ENCODE measurements around the gene LYRM2. TPM values are rescaled to one million over a fixed set of nuclear protein-coding genes. Genes with fewer than 3 reads are reported as not detected.

LYRM2 gene
- total RNA-seq, 1 donor from 2014 or later, result 53.0 TPM

DNA sequence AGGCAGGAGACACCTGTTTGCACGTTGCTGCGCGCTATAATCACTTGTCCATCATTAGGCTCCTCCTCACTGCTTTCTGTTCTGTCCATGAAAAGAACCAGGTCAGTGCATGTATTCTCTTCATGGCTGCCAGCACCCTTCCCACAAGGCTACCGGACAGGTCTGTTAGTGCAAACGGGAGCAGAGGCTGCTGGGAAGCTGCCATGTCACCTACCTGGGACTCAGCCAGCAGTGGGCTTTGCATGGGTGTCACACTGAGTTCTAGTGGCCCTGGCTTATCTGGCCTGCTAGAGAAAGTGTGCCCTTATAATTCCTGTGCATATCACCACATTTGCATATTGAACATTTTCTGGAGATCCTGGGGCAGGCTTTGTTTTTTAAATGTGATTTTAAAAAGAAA is 24.8 kb downstream of the LYRM2 start:
- DNase-seq (ENCODE audit: low read depth, low spot score), result no peak
- no peaks in the 10 kb centered on the region for H3K4me1 Mint-ChIP-seq
- TF ChIP-seq, protein P1, sequence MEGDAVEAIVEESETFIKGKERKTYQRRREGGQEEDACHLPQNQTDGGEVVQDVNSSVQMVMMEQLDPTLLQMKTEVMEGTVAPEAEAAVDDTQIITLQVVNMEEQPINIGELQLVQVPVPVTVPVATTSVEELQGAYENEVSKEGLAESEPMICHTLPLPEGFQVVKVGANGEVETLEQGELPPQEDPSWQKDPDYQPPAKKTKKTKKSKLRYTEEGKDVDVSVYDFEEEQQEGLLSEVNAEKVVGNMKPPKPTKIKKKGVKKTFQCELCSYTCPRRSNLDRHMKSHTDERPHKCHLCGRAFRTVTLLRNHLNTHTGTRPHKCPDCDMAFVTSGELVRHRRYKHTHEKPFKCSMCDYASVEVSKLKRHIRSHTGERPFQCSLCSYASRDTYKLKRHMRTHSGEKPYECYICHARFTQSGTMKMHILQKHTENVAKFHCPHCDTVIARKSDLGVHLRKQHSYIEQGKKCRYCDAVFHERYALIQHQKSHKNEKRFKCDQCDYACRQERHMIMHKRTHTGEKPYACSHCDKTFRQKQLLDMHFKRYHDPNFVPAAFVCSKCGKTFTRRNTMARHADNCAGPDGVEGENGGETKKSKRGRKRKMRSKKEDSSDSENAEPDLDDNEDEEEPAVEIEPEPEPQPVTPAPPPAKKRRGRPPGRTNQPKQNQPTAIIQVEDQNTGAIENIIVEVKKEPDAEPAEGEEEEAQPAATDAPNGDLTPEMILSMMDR (conservative IDR thresholded peaks at IDR 0.05), result no peak
- H3K4me3 Mint-ChIP-seq, result no peak overlapping the region
- H3K27me3 Mint-ChIP-seq (ENCODE audit: low read depth), result no peaks in the 10 kb centered on the region
- no peaks in the 10 kb centered on the region for H3K9me3 Mint-ChIP-seq
- H3K27ac Mint-ChIP-seq (ENCODE audit: unreplicated experiment), result no peak overlapping the region
- no peaks in the 10 kb centered on the region for H3K36me3 Mint-ChIP-seq (ENCODE audit: low read depth)

DNA sequence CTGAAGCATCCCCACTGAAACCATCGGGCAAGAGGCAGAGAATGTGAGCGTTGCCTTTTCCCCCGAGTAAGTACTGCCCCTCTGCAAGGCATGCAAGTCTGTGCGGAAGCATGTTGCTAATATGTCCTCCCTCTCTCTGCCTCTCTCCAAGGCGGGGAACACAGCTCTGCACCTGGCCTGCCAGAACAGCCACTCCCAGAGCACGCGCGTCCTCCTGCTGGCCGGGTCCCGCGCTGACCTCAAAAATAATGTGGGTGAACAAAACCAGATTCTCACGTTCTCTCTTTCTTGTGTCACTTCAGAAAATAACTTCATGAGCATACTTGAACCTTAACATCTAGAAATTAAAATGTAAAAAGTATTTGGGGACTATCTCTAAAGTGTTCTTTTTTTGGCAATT is 26.4 kb downstream of the LYRM2 start:
- H3K27ac Mint-ChIP-seq (ENCODE audit: unreplicated experiment), result no peak overlapping the region
- no peaks in the 10 kb centered on the region for H3K9me3 Mint-ChIP-seq
- TF ChIP-seq, protein P1 (conservative IDR thresholded peaks at IDR 0.05), result peak; percentile 38
- H3K36me3 Mint-ChIP-seq (ENCODE audit: low read depth), result no peaks in the 10 kb centered on the region
- no peak for DNase-seq (ENCODE audit: low read depth, low spot score)
- H3K4me3 Mint-ChIP-seq, result no peak overlapping the region
- H3K27me3 Mint-ChIP-seq (ENCODE audit: low read depth), result no peaks in the 10 kb centered on the region
- no peaks in the 10 kb centered on the region for H3K4me1 Mint-ChIP-seq

DNA sequence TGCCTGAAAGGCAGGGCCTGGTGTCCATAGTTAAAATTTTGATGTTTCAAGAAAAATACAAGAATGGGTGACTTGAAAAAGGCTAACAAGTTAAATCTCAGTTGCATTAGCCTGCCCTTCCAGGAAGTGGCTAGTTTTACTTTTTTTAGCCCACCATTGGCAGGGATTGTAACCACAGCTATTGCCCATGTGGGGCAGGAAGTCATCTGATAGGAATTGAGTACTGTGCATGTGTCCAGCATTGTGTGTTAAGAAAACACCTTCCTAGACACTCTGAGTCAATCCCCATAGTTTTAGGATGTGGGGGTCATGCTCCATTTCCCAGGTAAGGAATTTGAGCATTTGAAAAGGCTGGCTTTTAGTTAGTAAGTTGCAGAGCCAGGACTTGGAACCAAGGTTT is 26.9 kb downstream of the LYRM2 start:
- DNase-seq (ENCODE audit: low read depth, low spot score), result no peak
- Mint-ChIP-seq H3K27me3 (ENCODE audit: low read depth) (no peaks in the 10 kb centered on the region), H3K36me3 (ENCODE audit: low read depth) (no peaks in the 10 kb centered on the region), H3K4me3 (no peak overlapping the region), H3K9me3 (no peaks in the 10 kb centered on the region), H3K4me1 (no peaks in the 10 kb centered on the region), H3K27ac (ENCODE audit: unreplicated experiment) (no peak overlapping the region)
- TF ChIP-seq, protein P1 (conservative IDR thresholded peaks at IDR 0.05), result no peak

DNA sequence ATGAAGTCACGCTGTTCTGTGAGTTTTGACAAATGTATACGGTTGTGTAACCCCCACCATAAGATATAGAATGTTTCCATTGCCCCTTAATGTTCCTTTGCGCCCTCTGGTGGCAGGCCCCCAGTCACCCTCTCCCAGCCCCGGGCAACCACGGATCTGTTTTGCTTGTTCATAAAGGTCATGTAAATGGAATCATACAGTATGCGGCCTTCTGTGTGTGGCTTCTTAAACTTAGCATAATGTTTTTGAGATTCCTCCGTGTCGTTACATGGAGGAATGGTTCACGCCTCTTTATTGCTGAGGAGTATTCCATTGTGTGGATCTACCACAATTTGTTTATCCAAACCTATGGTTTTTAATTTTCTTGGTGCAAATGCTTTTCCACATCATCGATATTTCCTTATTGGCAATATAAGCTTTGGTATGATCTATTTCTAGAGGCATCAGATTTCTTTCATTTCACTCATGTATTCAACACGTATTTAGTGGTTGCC is 28.4 kb downstream of the LYRM2 start:
- peak; percentile 63 for DNase-seq (ENCODE audit: low read depth, low spot score)
- Mint-ChIP-seq H3K9me3 (no peaks in the 10 kb centered on the region), H3K36me3 (ENCODE audit: low read depth) (no peaks in the 10 kb centered on the region), H3K27me3 (ENCODE audit: low read depth) (no peaks in the 10 kb centered on the region), H3K27ac (ENCODE audit: unreplicated experiment) (no peak overlapping the region), H3K4me3 (no peak overlapping the region), H3K4me1 (no peaks in the 10 kb centered on the region)
- TF ChIP-seq, protein P1 (conservative IDR thresholded peaks at IDR 0.05), result peak; percentile 87

DNA sequence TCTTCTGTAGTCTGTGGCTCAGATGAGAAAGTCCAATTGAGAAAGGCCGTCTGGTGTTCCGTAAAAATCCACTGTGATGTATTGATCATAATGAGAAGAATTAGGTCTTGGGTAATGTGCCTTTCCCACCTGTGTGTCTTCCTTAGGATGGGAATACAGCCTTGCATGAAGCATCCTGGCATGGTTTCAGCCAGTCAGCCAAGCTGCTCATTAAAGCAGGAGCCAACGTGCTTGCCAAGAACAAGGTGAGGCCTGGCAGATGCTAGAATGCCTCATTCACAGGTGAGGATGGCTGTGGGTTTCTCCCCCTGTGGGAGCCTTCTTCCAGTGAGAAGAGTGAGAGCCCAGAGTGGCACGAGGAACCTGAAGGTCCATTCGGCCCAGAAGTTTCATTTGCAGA is 32.7 kb downstream of the LYRM2 start:
- DNase-seq (ENCODE audit: low read depth, low spot score), result no peak
- TF ChIP-seq, protein P1 (conservative IDR thresholded peaks at IDR 0.05), result no peak
- H3K36me3 Mint-ChIP-seq (ENCODE audit: low read depth), result no peaks in the 10 kb centered on the region
- no peaks in the 10 kb centered on the region for H3K9me3 Mint-ChIP-seq
- no peak overlapping the region for H3K4me3 Mint-ChIP-seq
- H3K27ac Mint-ChIP-seq (ENCODE audit: unreplicated experiment), result no peak overlapping the region
- H3K4me1 Mint-ChIP-seq, result no peaks in the 10 kb centered on the region
- H3K27me3 Mint-ChIP-seq (ENCODE audit: low read depth), result no peaks in the 10 kb centered on the region

DNA sequence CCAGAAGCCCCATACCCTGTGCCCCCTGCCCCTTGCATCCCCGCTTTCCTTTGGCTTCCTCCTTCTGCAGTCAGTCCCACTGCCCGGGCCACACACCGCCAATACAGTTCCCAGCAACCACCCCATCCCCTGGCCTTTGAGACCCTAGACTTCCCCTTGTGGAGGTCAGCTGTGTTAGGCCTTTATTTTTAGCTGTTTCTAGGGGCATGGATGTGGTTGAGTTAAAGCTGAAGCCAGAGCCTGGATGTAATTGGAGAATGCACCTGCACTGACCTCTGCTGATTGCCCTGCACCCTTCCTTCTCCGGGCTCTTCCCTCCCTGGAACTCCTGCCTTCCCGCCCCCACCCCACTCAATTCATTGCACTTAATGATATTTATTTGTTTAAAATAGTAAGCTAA is 33.9 kb downstream of the LYRM2 start:
- no peak overlapping the region for H3K4me3 Mint-ChIP-seq
- no peak for DNase-seq (ENCODE audit: low read depth, low spot score)
- TF ChIP-seq, protein P1 (conservative IDR thresholded peaks at IDR 0.05), result no peak

More for the DNA sequence above, 33.9 kb downstream of the LYRM2 start:
- Mint-ChIP-seq H3K4me1 (no peaks in the 10 kb centered on the region), H3K27me3 (ENCODE audit: low read depth) (no peaks in the 10 kb centered on the region), H3K36me3 (ENCODE audit: low read depth) (no peaks in the 10 kb centered on the region), H3K9me3 (no peaks in the 10 kb centered on the region), H3K27ac (ENCODE audit: unreplicated experiment) (no peak overlapping the region)
